ENCODE measurements around the gene NTSR1.

GRCh38 chr20:62760856-62761758 is 52.5 kb downstream of the NTSR1 start:
- TF ChIP-seq CTCF (IDR thresholded peaks at IDR 0.05) (no peak), POLR2A (IDR thresholded peaks at IDR 0.05) (no peak)
